ENCODE results near the gene NDUFS7. TPM values are rescaled to one million over a fixed set of nuclear protein-coding genes. Genes with fewer than 3 reads are reported as not detected.

The NDUFS7 gene
- total and polyA plus RNA-seq, 9 of the 15 experiments (the other 6 are each of a cell fraction or from before 2014, with no cell fraction given): 6.0 to 271 (median 60.6) TPM

DNA sequence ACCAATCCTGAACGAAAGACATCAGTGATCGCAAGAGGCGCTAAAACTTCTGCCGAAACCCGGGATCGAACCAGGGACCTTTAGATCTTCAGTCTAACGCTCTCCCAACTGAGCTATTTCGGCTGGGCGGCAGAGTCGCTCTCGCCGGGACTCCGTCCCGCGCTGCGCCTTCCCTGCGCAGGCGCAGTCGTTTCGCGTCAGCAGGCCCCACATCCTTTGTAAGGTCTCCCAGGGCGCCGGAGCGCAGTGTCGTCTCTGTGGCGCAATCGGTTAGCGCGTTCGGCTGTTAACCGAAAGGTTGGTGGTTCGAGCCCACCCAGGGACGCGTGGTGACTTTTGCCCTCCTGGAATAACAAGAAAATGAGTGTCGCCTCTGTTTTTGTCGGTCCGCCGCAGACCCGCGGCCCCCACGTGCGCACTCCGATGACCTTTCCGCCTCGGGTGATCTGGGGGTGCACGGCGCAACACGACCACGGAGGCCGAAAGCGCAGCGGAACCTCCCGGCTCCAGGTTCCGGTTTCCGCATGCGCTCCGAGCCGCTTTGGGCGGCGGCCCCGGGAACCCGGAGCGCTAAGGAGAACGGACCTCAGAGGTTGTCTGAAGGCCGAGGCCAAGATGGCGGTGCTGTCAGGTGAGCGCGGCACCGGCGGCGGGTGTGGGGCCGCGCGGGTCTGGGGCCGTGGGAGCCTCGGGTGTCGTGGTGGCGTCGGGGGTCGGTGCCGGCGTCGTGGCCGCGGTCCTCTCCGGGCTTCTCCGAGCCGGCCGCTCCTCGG is at the start of gene NDUFS7 (continued):
- TF ChIP-seq STAT5A (IDR thresholded peaks at IDR 0.05; ENCODE audit: borderline replicate concordance, low read length) (peak; percentile 35; the same call in 1 of the 2 replicates), FOXK1 (CRISPR knock-in tag; IDR thresholded peaks at IDR 0.05; ENCODE audit: borderline replicate concordance) (peak; percentile 96), HOXB6 (CRISPR knock-in tag; IDR thresholded peaks at IDR 0.05; ENCODE audit: borderline replicate concordance) (no peak), NFIX (CRISPR knock-in tag; IDR thresholded peaks at IDR 0.05; ENCODE audit: low read depth) (no peak), ZNF197 (CRISPR knock-in tag; IDR thresholded peaks at IDR 0.05; ENCODE audit: low read depth) (peak; percentile 79; the same call in 1 of the 2 replicates), STAG1 (CRISPR knock-in tag; IDR thresholded peaks at IDR 0.05; ENCODE audit: borderline replicate concordance) (0 out of 2 replicates have a peak, but pooled peaks have one; percentile 33), BRD4 (IDR thresholded peaks at IDR 0.05) (peak; percentile 77), SIRT6 (IDR thresholded peaks at IDR 0.05; ENCODE audit: low read depth, low read length) (no peak), CBX1 (IDR thresholded peaks at IDR 0.05; ENCODE audit: low read depth) (peak; percentile 91), ZNF217 (CRISPR knock-in tag; IDR thresholded peaks at IDR 0.05) (no peak), RBM39 (optimal IDR thresholded peaks at IDR 0.05; ENCODE audit: low read depth, low read length) (no peak), FOXP1 (CRISPR knock-in tag; IDR thresholded peaks at IDR 0.05) (peak; percentile 94), RHOXF2B (CRISPR knock-in tag; conservative IDR thresholded peaks at IDR 0.05) (no peak), HLTF (IDR thresholded peaks at IDR 0.05) (peak; percentile 96), BCL6 (CRISPR knock-in tag; IDR thresholded peaks at IDR 0.05) (0 out of 2 replicates have a peak, but pooled peaks have one; percentile 60), ZNF445 (CRISPR knock-in tag; IDR thresholded peaks at IDR 0.05; ENCODE audit: low read depth) (0 out of 2 replicates have a peak, but pooled peaks have one; percentile 42), DMBX1 (CRISPR knock-in tag; IDR thresholded peaks at IDR 0.05; ENCODE audit: borderline replicate concordance) (peak; percentile 84), ZBTB12 (CRISPR knock-in tag; IDR thresholded peaks at IDR 0.05) (peak; percentile 52), FOXM1 (IDR thresholded peaks at IDR 0.05; ENCODE audit: low read depth) (peak; percentile 43), FOXM1 (CRISPR knock-in tag; IDR thresholded peaks at IDR 0.05; ENCODE audit: low read depth) (no peak), PPARD (CRISPR knock-in tag; IDR thresholded peaks at IDR 0.05) (no peak), ARHGAP35 (IDR thresholded peaks at IDR 0.05; ENCODE audit: partially characterized antibody) (no peak), TAF1 (IDR thresholded peaks at IDR 0.05; ENCODE audit: control insufficient read depth, extremely low read depth, insufficient read depth, low read length, severe bottlenecking) (peak; percentile 98), POLR3A (IDR thresholded peaks at IDR 0.05; ENCODE audit: borderline replicate concordance, extremely low read depth, insufficient read depth, insufficient read length) (peak; percentile 90)
- TF ChIP-seq, protein P1, sequence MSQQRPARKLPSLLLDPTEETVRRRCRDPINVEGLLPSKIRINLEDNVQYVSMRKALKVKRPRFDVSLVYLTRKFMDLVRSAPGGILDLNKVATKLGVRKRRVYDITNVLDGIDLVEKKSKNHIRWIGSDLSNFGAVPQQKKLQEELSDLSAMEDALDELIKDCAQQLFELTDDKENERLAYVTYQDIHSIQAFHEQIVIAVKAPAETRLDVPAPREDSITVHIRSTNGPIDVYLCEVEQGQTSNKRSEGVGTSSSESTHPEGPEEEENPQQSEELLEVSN (IDR thresholded peaks at IDR 0.05; ENCODE audit: borderline replicate concordance in 1 of 2, extremely low read depth in 1 of 2, insufficient read depth in 1 of 2, insufficient read length in 1 of 2, low read depth in 1 of 2, low read length in 1 of 2, poor library complexity in 1 of 2, severe bottlenecking in 1 of 2): peak; percentile 69 to 79
